NCI-H524 treated with DMSO at 0.1 percent for 48 hours (cell line): ENCODE results near the gene BECN2.
A peak's percentile ranks its signal among the peaks of the same experiment; 100 is the strongest.
"Not testable (repeated sequence)": the region's sequence is repeated elsewhere in the genome, so short reads cannot be mapped to it uniquely, and the experiment has no call there.

Experiments
- DNase-seq: peaks from one replicate; lab custom pipeline; 2025; lab: John Stamatoyannopoulos, UW

BECN2 gene

DNA sequence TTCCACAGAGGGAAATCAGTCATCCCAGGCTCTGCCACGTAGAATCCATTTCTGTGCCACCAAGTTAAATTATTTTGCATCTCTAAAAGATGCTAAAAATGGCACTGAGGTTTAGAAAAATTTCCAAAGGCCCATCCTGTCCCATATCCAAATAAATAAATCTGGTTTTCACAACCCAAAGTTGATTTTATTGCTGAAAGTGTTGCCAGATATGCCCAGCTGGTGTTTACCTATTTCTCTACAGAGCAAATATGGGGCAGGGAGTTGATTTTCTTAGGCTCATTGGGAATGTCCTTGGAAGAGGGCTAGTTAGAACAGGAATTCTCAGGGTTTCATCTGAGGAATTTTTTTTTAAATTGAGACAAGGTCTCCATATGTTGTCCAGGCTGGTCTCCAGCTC is 22.4 kb downstream of the BECN2 start:
- DNase-seq, result no peak

DNA sequence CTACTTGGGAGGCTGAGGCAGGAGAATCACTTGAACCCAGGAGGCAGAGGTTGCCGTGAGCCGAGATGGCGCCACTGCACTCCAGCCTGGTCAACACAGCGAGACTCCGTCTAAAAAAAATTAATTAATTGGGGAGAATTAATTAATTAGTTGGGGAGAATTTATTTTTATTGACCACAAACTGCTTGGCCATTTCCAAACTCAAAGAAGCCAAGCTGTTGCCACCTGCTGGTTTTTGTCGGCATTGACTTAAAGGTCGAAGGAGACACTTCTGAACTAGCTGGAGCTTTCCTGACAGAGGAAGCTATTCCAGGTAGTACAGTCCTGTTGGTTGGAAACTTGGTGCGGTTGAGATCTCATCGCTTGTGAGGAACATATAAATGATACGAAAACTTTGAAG is 28.2 kb downstream of the BECN2 start:
- DNase-seq, result no peak

DNA sequence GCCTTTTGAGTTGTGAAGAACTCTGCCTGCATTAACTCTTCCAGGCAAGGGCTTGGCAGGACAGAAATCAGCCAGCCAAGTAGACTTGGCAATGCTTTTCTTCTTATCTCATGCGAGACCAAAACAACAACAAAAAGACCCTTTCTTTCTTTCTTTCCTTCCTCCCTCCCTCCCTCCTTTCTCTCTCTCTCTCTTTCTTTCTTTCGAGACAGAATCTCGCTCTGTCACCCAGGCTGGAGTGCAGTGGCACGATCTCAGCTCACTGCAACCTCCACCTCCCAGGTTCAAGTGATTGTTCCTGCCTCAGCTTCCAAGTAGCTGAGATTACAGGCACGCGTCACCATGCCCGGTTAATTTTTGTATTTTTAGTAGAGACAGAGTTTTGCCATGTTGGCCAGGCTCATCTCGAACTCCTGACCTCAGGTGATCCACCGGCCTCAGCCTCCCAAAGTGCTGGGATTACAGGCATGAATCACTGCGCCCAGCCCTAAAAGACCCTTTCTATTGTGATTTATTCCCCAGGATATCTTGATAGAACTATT is 30.9 kb downstream of the BECN2 start:
- DNase-seq, result not testable (repeated sequence)

DNA sequence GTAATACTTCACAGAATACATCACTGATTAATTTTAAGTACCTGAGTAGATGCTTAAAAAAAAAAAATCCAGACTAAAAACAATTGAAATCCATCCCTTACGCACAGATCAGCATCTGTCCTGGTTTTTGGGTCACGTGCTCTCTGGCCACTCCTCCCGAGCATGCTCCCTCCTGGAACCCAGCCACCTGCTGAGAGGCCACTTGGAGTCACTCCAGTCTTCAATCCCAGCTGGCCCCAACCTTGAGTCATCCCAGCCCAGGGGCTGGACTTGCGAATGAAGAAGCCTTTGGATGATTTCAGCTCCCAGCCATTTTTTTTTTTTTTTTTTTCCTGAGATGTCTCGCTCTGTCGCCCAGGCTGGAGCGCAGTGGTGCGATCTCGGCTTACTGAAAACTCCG is 32.5 kb downstream of the BECN2 start:
- peak; percentile 94 for DNase-seq

DNA sequence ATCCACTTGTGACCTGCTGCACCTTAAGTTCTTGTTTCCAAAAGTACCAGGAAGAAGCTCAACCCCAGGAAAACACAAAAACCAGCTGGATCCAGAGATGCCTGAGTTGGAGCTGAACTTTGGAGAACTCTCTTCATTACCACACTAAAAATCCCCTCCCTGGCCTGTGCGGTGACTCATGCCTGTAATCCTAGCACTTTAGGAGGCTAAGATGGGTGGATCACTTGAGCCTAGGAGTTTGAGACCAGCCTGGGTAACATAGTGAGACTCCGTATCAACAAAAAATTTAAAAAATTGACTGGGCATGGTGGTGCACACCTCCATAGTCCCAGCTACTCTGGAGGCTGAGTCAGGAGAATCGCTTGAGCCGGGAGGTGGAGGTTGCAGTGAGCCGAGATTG is 35.2 kb downstream of the BECN2 start:
- no peak for DNase-seq

DNA sequence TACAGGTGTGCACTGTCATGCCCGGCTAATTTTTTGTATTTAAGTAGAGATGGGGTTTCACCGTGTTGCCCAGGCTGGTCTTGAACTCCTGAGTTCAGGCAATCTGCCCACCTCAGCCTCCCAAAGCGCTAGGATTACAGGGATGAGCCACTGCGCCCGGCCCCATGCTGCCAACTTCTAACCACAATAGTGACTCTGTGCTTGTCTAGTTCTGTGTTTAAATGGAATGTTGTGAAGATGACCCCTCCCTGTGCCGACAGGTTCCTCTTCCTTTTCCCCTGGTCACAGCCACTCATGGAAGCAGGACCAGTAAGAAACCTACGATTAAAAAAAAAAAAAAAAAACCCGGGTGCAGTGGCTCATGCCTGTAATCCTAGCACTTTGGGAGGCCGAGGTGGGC is 36.6 kb downstream of the BECN2 start:
- no peak for DNase-seq

DNA sequence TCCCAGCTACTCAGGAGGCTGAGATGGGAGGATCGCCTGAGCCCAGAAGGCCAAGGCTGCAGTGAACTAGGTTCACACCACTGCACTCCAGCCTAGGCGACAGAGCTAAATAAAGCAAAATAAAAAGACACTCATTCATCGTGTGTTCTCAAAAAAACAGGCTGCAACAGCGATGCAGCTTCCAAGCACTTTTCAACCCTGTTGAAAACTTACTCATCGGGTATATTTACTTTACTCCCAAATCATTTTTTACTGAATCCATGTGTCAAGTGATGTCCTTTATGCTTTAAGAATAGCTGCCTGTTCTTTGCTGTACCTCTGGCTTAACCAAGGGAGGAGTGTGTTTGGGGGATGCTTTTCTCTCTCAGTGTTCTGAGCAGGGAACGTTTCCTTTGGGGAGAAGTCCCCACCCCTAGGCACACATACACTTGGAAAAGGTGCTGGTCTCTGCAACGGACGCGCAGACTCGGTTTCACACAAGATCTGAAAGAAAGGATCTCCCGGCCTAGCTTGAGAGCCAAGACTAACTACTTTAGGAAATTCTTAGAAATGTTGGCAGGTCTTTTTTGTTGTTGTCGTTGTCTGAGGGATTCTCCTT is 39.9 kb downstream of the BECN2 start:
- DNase-seq, result no peak

DNA sequence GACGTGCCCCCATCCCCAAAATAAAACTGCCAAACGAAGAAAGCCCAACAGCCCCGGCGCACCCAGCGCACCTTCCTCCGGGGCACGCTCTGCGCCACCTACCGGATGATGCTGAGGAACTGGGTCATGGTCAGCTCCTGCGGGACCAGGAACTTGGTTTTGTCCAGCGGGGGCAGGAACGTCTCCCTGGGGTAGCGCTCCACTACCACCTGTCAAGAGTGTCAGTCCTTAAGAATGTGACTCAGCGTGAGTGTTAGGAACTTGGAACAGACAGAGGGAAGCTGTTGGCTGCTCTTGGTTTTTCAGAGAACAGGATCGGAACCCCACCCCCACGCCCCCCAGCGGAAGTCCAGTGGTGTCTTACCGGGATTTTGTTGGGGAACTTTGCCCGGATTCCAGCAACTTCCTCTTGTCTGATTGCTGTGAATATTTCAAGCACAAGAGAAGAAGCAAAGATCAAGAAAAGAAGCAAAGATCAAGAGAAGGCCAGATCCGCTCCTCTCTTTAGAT is 40.9 kb downstream of the BECN2 start:
- DNase-seq, result peak; percentile 3

DNA sequence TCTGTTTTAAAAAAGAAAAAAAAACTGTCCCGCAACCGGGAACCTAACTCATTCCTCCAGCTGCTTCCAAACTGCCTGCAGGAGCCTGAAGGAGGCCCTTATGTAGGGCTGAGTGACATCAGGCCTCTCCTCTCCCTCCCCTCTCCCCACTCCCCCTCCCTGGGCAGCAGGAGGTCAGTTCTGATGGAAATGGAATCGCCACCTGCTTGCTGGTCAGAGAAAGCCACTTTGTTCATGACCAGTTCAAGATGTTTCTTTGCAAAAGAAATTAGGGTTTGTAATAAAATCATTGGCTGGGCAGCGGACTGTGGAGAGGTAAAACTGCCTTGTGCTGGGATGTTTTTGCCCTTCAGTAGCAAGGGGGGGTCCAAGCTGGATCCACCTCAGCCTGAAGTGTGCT is 41.5 kb downstream of the BECN2 start, which contains the start of gene MAP1LC3C:
TSS of gene MAP1LC3C (minus strand) at position 73 of the 400 bp plus-strand sequence. CDS start 90 bp downstream, outside the sequence.
- no peak for DNase-seq

DNA sequence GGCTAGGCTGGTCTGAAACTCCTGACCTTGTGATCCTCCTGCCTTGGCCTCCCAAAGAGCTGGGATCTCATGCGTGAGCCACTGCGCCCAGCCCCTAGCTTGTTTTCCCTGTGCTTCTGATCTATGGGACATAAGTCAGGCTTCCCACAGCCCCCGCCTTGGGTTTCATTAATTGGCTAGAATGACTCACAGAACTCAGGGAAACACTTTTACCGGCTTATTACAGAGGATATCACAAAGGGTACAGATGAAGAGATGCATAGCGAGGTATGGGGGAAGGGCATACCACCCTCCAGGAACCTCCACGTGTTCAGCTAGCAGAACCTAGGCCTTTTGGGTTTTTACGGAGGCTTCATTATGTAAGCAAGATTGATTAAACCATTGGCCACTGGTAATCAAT is 42.9 kb downstream of the BECN2 start:
- DNase-seq, result no peak

DNA sequence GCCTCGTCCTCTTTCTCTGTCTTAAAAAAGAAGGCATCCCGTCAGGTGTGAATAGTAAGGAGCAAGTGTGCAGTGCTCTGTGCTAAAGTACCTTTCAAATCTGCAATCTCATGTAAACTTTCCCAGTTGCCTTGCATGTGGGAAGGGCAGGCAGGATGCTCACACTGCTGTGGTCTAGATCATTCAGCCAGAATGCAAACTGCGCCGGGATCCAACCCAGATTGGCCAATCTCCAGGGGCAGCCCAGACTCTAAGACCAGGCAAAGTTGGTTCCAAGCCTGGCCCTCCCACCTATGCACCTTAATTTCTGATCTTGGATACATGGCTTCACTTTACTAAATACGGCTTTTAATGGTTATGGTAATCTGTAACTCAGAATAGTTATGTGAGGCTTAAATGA is 44.5 kb downstream of the BECN2 start:
- DNase-seq, result no peak

DNA sequence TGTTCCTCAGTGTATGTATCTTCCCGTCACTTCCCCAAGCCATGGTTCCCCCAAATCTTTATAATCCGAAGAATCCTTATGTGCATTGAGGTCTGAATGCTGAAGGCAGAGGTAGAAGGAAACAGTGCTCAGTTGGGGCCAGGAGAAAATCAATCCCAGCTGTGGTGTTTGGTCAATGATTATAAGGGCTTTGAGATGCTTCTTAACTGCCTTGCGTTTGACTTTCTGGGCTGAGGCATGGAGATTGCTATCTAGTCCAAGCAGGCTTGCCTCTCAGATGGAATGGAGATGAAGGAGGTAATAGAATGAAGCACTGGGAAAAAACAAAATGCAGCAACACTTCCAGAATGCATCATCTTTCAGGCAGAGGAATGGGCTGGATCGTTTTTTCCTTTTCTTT is 44.9 kb downstream of the BECN2 start:
- no peak for DNase-seq

DNA sequence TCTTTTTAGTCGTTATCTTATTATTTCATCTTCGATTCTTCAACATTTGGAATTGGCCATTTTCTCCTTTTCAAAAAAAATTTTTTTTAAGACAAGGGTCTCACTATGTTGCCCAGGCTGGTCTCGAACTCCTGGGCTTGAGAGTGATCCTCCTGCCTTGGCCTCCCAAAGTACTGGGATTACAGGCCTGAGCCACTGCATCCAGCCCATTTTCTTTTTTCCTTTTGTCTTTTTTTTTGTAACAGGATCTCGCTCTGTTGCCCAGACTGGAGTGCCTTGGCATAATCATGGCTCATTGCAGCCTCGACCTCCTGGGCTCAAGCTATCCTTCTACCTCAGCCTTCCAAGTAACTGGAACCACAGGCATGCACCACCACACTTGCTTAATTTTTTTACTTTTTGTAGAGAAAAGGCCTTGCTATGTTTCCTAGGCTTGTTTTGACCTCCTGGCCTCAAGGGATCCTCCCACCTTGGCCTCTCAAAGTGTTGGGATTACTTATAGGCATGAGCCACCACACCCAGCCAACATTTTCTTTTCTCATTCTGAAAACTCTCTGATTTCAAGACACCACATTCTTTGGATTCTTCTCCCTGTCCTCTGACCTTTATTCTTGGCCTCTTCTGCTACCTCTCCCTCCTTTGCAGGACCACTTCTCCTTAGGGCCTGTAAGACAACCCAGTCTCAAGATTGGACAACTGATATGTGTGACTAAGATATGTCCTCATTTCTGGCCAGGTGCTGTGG is 47.4 kb downstream of the BECN2 start:
- no peak for DNase-seq

DNA sequence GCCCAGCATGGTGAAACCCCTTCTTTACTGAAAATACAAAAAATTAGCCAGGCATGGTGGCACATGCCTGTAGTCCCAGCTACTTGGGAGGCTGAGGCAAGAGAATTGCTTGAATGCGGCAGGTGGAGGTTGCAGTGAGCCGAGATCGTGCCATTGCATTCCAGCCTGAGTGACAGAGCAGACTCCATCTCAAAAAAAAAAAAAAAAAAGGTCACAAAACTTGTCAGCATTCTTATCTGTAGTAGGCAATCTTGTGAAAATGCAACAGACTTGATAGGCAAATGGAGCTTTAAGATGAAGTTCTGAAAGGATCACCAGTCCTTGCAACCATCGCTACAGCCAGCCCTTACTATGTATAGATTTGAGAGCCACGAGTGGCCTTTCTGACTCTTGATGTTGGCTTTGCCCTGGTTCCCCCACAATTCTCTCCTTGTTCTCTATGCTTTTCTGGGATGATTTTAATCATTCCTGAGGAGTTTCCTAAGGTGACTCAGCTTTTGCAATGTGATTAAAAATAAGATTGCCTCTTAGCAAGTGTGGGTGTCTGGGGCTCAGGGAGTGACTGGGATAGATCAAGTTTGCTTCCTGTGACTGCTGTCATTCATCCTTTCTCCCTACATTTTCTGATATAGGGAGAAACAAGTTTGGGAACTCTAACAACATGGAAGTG is 48.4 kb downstream of the BECN2 start:
- no peak for DNase-seq

DNA sequence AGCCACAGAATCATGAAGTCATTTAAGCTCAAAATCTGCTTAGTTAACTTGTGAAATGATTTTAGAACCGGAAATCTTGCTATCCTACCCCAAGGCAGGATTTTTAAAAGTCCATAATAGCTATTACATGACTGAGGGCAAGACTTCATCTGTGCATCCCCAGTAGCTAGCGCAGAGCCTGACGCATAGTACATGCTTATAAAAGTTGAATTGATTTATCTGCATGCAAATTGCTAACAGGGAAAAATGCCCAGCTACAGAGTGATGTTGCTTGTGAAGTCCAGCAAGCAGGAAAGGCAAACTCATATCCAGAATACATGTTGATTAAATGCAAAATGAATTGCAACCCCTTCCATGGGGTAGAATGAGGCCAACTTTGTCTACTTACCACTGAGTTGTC is 49.4 kb downstream of the BECN2 start:
- DNase-seq, result no peak
